ENCODE measurements around the gene MXRA7.
"Not testable (repeated sequence)": the region's sequence is repeated elsewhere in the genome, so short reads cannot be mapped to it uniquely, and the experiment has no call there.

The MXRA7 gene

GRCh38 chr17:76710863-76711611 is at the start of gene MXRA7:
Gene MXRA7 (minus strand): TSS chr17:76710965. CDS start chr17:76710946, 19 bp downstream.
- DNase-seq, result peak; percentile 93

DNA sequence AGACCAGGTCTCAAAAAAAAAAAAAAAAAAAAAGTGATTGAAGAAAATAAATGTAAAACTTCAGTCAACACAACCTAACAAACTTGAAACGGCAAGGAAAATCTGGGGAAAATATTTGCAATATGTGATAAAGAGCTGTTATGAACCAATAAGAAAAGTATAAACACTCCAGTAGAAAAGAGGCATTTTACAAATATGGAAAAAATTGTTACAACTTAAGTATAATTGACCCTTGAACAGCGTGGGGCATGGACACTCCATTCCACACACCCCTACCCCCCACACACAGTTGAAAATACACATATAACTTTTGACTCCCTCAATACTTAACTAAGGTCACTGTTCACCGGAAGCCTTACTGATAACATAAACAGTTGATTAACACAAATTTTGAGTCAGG is 47.8 kb upstream of the MXRA7 start:
- DNase-seq, result no peak

GRCh38 chr17:76757256-76757655 is 46.5 kb upstream of the MXRA7 start:
- DNase-seq, result no peak

- DNase-seq, result peak; percentile 30 to 71
Measured at GRCh38 chr17:76755285-76755684, 44.5 kb upstream of the MXRA7 start.

- DNase-seq, result no peak
Measured at GRCh38 chr17:76753061-76753961, 42.5 kb upstream of the MXRA7 start.

- no peak for DNase-seq
Measured at GRCh38 chr17:76752006-76752405, 41.2 kb upstream of the MXRA7 start.

DNA sequence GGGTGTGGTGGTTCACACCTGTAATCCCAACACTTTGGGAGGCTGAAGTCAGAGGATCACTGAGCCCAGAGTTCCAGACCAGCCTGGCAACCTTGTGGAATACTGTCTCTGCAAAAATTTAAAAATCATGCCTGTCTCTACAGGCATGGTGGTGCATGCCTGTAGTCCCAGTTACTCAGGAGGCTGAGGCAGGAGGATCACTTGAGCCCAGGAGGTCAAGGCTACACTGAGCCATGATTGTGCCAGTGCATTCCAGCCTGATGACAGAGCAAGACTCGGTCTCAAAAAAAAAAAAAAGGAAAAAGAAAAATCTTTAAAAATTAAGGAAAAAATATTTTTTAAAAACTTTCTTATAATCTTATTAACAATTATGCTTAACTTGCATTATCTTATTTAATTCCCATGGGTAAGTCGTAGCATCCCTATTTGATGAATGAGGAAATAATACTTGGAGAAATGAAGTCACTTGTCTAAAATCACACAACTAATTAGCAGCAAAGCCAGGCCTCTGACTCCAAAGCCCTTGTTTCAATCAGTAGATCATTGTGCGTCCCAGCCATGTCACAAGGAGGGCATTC is 40.7 kb upstream of the MXRA7 start:
- DNase-seq, result no peak

GRCh38 chr17:76748657-76749056 is 37.9 kb upstream of the MXRA7 start:
- no peak for DNase-seq

DNA sequence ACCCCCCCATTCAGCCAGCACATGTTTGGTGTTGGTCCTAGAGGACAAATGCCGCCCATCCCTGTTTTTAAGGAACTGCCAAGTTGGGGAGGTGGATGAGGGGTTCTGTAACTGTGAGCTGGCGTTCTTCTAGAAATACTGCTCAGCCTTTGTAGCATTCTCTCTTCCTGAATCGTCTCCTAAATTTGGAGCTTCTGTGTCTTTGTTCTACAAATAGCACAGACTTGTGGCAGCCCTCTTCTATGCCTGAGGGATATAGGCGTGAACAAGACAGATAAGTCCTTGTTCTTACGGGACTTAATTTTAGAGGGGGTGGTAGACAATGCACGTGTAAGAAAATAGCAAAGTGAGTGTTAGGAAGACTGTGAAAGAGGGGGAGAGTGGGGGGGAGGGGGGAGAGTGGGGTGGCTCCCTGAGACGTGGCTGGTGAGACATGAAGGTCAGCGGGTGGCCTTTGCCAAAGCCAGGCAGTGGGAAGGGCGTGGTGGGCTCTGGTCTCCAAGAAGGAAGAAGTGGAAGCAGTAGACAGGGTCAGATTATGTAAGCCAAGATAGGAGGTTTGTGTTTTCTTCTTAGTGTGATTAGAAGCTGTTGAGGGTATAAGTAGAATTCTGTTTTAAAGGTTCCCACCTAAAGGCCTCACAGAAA is 37.1 kb upstream of the MXRA7 start:
- DNase-seq, result no peak

DNA sequence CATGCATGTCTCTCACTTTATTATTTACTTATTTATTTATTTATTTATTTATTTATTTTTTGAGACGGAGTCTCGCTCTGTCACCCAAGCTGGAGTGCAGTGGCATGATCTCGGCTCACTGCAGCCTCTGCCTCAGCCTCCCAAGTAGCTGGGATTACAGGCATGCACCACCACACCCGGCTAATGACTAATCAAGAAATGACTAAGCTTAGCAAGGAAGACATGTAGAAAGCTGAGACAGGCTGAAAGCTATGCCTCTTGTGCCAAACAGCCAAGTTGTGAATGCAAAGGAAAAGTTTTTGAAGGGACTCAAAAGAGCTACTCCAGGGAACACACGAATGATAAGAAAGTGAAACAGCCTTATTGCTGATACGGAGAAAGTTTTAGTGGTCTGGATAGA is 35.0 kb upstream of the MXRA7 start:
- not testable (repeated sequence) for DNase-seq

- DNase-seq, result no peak
Measured at GRCh38 chr17:76744747-76745146, 34.0 kb upstream of the MXRA7 start.

DNA sequence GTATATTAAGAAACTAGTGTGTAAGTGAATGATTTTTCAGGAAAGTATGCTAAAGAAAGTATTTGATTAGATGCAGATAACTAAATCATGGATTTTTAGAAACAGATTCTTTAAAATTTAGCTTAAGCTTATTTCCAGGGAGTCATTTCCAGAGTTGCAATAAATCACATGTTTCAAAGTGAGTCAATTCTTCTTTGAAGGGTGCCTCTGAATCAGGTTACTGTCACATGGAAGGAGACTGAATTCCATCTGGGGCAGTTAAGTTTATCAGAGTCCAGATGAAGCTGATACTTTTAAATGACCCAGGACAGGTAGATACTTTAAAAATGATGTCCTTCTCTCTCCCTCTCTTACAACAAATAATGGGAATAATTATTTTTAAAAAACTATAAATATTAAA is 32.2 kb upstream of the MXRA7 start:
- no peak for DNase-seq

- DNase-seq, result no peak
Measured at GRCh38 chr17:76740329-76741118, 29.8 kb upstream of the MXRA7 start.

- DNase-seq, result not testable (repeated sequence)
Measured at GRCh38 chr17:76739568-76740115, 28.9 kb upstream of the MXRA7 start.

GRCh38 chr17:76738468-76738850 is 27.7 kb upstream of the MXRA7 start:
- peak in 1 of 2 experiments; percentile 41 for DNase-seq

GRCh38 chr17:76737676-76738467 is 27.1 kb upstream of the MXRA7 start, which contains the start of gene MFSD11:
Gene MFSD11 (plus strand): TSS chr17:76738119. CDS start chr17:76738353, 234 bp downstream.
- peak; percentile 99 for DNase-seq

- DNase-seq, result peak; percentile 100
Measured at GRCh38 chr17:76737082-76737675, 26.4 kb upstream of the MXRA7 start, which contains the start of gene SRSF2. Gene SRSF2 (minus strand): TSS chr17:76737331. CDS start chr17:76737160, 171 bp downstream.

DNA sequence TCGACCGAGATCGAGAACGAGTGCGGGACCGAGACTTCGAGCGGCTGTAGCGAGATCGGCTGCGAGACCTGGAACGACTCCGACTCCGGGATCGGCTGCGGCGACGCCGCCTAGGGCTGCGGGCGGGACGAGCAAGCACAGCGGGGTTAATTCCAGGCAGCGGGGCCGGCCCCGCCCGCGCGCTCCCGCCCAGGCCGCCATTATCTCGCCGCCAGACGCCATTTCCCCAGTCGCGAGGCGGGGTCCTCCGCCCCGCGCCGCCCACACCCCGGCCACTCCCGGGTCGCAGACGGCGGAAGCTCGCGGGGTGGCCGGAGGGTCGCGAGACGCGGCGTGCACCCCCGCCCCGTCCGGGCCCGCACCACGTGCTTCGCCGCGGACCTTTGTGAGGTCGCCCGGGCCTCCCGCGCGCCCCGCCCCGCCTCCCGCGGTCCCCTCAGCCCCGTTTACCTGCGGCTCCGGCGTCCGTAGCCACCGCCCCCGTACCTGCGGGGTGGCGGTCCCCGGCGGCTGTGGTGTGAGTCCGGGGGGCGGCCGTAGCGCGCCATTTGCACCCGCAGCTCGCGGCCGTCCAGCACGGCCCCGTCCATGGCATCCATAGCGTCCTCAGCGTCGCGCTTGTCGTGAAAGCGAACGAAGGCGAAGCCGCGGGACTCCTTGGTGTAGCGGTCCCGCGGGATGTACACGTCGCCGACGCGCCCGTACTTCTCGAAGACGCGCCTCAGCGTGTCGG is 25.8 kb upstream of the MXRA7 start:
- peak; percentile 31 to 77 for DNase-seq

DNA sequence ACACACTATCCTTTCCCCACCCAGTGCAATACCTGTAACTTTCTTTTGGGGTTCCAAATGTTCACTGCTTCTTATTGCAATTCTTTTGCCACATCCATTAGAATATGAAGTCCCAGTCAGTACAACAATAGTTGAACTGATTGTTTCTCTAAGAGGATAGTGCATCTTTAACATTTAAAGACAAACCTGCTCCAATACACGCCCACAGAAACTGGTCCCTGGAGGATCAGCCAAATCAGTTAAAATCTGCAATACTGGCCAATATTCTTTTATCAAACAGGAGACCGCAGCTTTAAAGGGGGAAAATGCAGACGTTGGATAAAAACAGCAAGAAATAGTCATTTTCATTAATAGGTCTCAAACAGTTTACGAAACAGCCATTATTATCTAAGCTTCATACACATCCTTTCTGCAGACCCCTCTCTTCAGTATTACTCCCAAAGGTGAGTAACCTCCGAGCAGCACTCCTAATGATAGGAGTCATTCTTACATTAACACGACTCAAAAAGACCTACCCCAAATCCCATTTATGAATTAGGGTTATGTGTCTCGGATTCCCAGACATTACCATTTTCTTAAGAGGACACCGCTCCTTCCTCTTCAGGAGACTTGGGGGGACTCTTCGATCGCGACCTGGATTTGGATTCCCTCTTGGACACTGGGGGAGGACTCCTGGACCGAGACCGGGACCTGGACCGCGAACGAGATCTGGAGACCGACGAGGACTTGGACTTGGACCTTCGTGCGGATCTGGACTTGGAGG is 25.0 kb upstream of the MXRA7 start:
- peak in 1 of 2 experiments; percentile 69 for DNase-seq

Data from NCI-H524 (cell line).